ENCODE data around the gene TRPM3.

- TF ChIP-seq CTCF (IDR thresholded peaks at IDR 0.05) (no peak), POLR2A (IDR thresholded peaks at IDR 0.05) (no peak)
Observed at GRCh38 chr9:70832492-70832891, 288.9 kb downstream of the TRPM3 start.

Measured in adrenal gland (tissue), 5 donors.